AG08396 (cell line): ENCODE data around the gene SPPL3.
"Not testable (repeated sequence)": the region's sequence is repeated elsewhere in the genome, so short reads cannot be mapped to it uniquely, and the experiment has no call there.

Experiments used
- DNase-seq: peaks from one replicate; pipeline ENCODE4 v3.0.0; 2012; ENCODE audit warnings: low spot score, mixed read lengths

The SPPL3 gene

GRCh38 chr12:120844297-120844696 is 59.9 kb downstream of the SPPL3 start:
- DNase-seq = no peak

- no peak for DNase-seq
Measured at GRCh38 chr12:120843472-120843871, 60.7 kb downstream of the SPPL3 start.

GRCh38 chr12:120842595-120842994 is 61.6 kb downstream of the SPPL3 start:
- no peak for DNase-seq

- DNase-seq = no peak
Measured at GRCh38 chr12:120841525-120841924, 62.6 kb downstream of the SPPL3 start.

GRCh38 chr12:120839503-120839902 is 64.7 kb downstream of the SPPL3 start:
- no peak for DNase-seq

- DNase-seq = not testable (repeated sequence)
Measured at GRCh38 chr12:120838629-120839383, 65.4 kb downstream of the SPPL3 start.

- no peak for DNase-seq
Measured at GRCh38 chr12:120836114-120836684, 68.0 kb downstream of the SPPL3 start.

GRCh38 chr12:120835657-120836056 is 68.5 kb downstream of the SPPL3 start:
- DNase-seq = no peak

GRCh38 chr12:120835304-120835612 is 68.9 kb downstream of the SPPL3 start:
- no peak for DNase-seq

GRCh38 chr12:120834489-120835303 is 69.5 kb downstream of the SPPL3 start:
- no peak for DNase-seq

GRCh38 chr12:120833849-120834248 is 70.3 kb downstream of the SPPL3 start:
- DNase-seq = no peak

GRCh38 chr12:120832737-120833136 is 71.4 kb downstream of the SPPL3 start:
- no peak for DNase-seq

GRCh38 chr12:120831648-120832267 is 72.4 kb downstream of the SPPL3 start:
- no peak for DNase-seq

GRCh38 chr12:120830966-120831365 is 73.2 kb downstream of the SPPL3 start:
- DNase-seq = no peak

- no peak for DNase-seq
Measured at GRCh38 chr12:120830052-120830940, 73.9 kb downstream of the SPPL3 start.

GRCh38 chr12:120826335-120826734 is 77.8 kb downstream of the SPPL3 start:
- no peak for DNase-seq

- no peak for DNase-seq
Measured at GRCh38 chr12:120825337-120825736, 78.8 kb downstream of the SPPL3 start.

- no peak for DNase-seq
Measured at GRCh38 chr12:120822832-120823503, 81.2 kb downstream of the SPPL3 start.

GRCh38 chr12:120821878-120822277 is 82.3 kb downstream of the SPPL3 start:
- DNase-seq = no peak

- DNase-seq = no peak
Measured at GRCh38 chr12:120820884-120821510, 83.2 kb downstream of the SPPL3 start.

GRCh38 chr12:120818416-120818815 is 85.7 kb downstream of the SPPL3 start:
- DNase-seq = no peak
